ENCODE results near the gene GGT5.
"Not testable (repeated sequence)": the region's sequence is repeated elsewhere in the genome, so short reads cannot be mapped to it uniquely, and the experiment has no call there.

Gene GGT5

DNA sequence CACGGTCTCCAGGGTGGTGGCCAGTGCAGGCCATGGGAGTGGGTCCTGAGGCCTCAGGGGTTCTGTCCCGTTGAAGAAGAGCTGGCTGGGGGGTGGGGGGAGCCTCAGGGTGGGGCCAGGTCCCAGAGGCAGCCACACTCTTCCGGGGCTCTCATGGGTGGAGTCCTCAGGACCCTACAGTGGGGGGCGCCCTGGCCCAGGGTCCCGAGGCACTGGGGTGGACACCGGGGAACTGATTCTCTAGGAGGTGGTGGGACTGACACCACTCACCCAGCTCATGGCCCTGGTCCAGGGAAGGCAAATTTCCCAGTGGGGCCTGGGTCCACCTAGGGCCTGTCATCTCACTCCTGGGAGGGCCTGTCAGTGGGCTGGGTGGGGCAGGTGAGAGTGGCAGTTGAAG is 12.8 kb downstream of the GGT5 start:
- no peak for DNase-seq (ENCODE audit: low read depth in 2 of 2)

DNA sequence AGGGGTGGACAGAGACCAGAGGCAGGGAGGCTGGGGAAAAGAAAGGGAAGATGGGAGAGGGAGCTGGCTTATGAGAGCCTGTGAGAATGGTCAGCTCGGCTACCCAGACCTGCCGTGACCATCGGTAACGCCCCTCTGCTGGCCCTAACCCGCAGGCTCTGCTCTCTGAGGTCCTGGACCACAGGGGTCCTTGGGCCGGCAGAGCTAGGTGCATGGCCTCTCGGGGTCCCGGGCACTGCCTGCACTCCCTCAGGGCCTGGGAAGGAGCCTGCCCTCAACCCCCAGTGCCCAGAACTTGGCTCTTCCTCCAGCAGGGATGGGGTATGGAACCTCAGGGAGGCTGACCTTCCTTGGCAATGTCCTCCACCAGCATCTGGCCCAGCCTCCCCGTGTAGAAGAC is 13.2 kb downstream of the GGT5 start:
- DNase-seq (ENCODE audit: low read depth in 2 of 2): no peak

DNA sequence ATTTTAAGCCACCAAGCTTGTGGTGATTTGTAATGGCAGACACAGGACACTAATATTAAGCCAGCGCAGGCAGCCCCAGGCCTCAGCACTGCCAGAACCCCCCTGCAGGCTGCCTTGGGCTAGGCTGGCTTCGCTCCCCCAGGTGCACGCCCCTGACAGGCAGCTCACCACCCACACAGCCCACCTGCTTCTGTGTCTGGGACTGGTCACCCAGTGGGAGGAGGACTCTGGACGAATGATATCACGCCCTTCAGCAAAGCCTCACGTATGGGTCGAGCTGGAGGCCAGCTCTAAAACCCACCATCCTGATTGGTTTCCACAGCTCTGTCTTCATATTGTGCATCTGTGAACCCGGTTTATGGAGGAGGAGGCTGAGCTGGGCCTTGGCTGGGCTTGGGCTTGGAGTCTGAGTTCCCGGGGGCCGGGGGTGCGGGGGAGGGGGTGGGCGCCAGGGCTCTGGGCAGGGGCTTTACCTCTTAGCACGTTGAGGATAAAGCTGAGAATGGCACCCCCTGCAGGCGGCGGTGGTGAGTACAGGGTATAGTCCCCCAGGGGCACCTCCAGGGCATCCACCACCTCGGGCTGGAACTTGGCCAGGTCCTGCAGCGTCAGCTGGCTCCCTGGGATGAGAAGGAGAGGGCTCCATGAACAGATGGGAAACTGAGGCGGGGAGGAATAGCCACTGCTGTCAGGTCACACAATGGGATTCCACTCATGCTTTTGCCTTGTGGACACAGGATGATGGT is 13.8 kb downstream of the GGT5 start:
- DNase-seq (ENCODE audit: low read depth in 2 of 2): peak; percentile 30 to 42

DNA sequence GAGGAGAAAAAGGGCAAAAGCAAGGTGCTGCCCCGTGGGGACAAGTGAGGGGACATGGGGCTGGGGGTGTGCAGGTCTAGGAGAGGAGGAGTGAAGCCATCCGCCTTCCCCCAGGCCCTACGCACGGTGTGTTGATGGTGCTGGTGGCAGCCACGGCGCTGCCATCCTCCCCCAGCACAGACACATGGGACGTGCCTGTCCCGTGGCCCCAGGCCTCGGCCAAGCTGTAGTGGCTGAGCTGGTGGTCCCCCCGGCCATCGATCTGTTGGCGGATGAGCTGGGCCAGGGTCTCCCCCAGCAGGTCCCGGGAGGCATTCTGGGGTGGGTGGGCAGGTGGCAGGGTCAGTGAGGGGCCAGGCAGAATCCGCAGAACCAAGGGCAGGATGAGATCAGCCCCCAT is 18.9 kb downstream of the GGT5 start:
- DNase-seq (ENCODE audit: low read depth in 2 of 2): no peak

DNA sequence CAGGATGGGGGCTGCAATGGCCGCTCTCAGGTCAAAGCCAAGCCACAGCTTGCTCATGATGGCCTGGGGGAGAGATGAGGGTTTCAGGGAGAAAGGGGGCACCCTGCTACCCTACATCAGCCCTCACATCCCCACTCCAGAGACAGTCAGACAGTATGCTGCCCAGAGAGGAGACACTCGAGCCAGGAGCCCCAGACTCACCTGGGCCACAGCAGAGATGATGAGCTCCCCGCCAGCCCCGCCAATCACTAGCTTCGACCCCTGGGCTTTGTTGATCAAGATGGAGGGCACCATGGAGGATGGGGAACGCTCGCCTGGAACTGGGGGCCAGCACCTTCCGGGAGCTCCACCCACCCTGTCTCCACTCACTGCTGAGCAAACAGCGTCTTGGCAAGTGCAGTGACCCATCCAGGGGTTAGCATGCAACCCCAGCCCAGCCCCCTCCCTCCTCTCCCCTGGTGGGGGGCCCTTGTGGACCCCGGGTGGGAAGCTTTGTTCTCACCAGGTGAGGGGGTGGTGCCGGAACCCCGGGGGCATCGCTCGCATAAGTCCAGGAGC is 19.8 kb downstream of the GGT5 start:
- DNase-seq (ENCODE audit: low read depth in 2 of 2): no peak

DNA sequence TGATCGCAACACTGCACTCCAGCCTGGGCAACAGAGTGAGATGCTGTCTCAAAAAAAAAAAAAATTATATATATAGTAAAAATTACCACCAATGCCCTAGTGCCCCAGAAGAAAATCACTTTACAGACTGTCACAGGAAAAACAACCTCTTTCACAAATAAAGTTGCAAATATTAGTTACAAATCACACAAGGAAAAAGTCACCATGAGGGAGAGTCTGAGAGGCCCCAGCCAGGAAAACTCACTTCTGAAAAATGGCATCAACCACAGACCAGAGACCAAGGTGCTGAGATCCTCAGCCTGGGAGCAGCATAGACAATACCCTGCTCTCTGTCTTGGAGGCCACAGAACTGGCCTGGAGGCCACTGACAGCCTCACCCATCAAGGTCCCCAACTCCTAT is 20.4 kb downstream of the GGT5 start:
- DNase-seq (ENCODE audit: low read depth in 2 of 2): no peak

DNA sequence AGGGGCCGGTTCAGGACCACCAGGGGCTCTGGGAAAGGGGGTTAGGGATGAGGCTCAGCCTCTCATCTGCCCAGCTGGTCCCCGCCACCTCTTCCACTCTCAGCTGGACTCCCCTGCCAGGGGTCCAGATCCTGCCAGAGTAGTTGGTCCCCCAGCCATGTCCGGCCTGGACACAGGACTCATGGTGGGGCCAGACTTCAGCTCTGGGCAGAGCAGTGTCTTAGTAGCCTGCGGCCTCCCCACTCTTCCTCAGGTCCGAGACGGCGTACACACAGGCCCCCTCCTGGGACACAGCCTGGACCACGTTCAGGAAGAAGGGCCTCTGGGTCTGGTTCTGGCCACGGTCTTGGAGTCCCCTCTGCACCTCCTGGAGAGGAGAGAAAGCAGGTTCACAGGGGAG is 25.1 kb downstream of the GGT5 start:
- DNase-seq (ENCODE audit: low read depth in 2 of 2): no peak

DNA sequence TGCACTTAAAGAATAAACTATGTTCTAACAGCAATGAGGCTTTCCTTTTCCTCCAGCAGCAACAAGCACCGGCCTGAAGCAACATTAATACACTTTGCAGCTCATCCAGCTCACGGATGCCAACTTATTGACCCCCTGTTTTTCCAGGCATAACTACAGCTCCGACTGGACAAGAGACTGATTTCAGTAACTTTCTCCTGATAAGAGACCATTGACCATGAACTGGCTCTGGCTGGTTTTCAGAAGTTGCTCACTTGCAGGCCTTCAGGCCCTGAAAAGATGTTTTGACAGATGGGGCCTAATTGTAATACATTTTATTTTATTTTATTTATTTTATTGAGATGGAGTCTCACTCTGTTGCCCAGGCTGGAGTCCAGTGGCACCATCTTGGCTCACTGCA is 27.5 kb downstream of the GGT5 start:
- DNase-seq (ENCODE audit: low read depth in 2 of 2): no peak

DNA sequence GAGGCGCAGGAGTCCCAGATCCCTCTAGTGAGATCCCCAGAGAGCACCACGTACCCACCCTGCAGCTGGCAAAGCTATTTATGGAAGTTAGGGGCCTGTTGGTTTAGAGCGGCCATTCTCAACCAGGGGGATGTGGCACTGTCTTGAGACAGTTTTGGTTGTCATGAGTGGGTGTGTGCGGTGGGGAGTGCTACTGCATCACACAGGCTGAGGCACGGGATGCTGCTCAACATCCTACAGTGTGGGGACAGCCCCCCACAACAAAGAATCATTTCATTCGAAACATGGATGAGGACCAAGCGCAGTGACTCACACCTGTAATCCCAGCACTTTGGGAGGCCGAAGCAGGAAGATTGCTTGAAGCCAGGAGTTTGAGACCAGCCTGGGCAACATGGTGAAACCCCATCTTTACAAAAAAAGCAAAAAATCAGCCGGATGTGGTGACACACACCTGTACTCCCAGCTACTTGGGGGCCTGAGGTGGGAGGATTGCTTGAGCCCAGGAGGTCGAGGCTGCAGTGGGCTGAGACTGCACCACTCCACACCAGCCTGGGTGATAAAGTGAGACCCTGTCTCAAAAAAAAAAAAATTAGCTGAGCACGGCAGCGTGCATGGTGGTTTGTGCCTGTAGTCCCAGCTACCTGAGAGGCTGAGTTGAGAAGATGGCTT is 28.2 kb downstream of the GGT5 start:
- DNase-seq (ENCODE audit: low read depth in 2 of 2): no peak

DNA sequence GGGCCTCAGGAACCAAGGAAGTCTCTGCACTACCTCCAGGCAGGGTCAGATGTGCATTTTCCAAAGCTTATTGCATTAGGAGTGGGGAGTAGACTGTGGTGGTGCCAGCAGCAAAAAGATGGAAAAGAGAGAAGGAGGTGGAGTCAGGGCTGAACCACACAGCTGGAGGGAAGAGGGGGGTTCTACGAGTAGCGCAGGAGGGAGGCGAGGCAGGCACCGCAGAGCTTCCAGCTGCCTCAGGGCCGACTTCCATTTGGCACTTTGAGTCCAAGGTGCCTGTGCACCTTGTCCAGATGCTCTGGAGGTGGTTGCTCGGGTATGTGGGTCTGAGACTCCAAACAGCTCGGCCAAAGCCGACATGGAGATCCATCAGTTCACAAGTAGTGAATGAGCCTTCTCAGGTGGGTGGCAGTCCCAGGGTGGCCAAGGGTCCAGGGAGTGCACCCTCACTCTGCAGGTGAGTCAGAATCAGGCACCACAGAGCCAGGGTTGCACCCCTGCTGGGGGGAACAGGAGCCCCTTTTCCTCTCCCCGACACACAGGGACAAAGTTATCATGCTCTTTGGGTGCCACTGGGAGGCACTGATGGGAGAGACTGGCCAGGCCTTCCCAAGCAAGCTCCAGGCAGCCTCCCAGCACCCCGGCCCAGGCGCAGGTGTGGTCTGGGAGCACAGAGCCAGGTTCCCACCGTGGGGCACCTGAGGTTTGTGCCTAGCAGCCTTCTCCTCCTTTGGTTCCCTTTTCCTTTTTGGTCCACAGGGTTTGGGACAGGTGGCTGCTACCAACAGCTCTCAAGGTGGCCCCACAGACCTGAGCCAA is 30.2 kb downstream of the GGT5 start:
- DNase-seq (ENCODE audit: low read depth in 2 of 2): no peak

DNA sequence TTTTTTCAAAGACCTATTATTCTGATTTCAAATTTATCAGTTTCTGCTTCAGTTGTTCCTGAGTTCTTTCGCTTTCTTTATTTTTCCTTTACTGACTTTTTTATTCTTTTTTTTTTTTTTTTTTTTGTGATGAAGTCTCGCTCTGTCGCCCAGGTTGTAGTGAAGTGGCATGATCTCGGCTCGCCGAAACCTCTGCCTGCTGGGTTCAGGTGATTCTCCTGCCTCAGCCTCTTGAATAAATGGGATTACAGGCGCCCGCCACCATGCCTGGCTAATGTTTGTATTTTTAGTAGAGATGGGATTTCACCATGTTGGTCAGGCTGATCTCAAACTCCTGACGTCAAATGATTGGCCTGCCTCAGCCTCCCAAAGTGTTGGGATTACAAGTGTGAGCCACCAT is 31.8 kb downstream of the GGT5 start:
- DNase-seq (ENCODE audit: low read depth in 2 of 2): not testable (repeated sequence)

DNA sequence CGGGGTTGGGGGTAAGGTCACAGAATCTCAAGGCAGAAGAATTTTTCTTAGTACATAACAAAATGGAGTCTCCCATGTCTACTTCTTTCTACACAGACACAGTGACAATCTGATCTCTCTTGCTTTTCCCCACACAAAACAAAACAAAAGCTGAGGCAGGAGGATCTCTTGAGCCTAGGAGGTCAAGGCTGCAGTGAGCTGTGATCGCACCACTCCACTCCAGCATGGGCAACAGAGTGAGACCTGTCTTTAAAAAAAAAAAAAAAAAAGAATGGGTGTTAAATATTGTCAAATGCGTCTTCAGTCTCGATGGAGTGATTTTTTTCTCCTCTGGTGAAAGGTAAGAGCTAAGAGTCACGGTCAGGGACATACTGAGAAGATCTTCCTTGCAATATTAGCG is 33.2 kb downstream of the GGT5 start:
- not testable (repeated sequence) for DNase-seq (ENCODE audit: low read depth in 2 of 2)

DNA sequence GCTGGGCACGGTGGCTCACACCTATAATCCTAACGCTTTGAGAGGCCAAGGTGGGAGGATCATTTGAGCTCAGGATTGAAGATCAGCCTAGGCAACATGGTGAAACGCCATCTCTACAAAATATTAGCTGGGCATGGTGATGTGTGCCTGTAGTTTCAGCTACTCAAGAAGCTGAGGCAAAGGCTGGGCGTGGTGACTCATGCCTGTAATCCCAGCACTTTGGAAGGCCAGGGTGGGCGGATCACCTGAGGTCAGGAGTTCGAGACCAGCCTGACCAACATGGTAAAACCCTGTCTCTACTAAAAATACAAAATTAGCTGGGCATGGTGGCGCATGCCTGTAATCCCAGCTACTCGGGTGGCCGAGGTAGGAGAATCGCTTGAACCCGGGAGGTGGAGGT is 34.5 kb downstream of the GGT5 start:
- not testable (repeated sequence) for DNase-seq (ENCODE audit: low read depth in 2 of 2)

DNA sequence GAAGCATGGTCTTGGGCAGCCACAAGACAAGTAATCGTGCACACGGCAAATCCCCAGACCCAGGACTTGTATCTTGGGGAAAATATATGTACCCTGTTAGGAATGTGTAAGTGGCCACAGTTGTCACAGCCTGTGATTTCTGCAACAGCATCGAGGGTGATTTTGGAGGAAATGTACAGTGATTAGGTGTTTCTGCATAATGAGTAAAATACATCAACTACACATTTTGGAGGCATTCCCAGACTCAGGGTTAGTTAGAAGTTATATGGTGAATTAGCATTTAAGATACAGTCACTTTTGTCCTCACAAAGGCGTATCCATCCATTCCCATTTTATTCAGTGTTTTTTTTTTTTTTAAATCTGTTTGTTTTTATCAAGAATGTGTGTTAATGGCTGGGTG is 35.2 kb downstream of the GGT5 start:
- DNase-seq (ENCODE audit: low read depth in 2 of 2): no peak

DNA sequence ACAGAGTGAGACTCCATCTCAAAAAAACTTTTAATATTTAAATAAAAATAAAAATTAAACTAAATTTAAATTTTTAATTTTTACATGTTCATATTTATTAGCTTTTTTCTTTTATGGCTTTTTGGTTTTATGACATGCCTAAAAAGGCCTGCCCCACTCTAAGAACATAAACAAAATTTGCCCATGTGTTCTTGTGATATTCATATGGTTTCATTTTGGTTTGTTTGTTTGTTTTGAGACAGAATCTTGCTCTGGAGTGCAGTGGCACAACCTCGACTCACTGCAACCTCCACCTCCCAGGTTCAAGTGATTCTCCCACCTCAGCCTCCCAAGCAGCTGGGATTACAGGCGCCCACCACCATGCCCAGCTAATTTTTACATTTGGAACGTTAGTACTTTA is 35.9 kb downstream of the GGT5 start:
- DNase-seq (ENCODE audit: low read depth in 2 of 2): no peak

DNA sequence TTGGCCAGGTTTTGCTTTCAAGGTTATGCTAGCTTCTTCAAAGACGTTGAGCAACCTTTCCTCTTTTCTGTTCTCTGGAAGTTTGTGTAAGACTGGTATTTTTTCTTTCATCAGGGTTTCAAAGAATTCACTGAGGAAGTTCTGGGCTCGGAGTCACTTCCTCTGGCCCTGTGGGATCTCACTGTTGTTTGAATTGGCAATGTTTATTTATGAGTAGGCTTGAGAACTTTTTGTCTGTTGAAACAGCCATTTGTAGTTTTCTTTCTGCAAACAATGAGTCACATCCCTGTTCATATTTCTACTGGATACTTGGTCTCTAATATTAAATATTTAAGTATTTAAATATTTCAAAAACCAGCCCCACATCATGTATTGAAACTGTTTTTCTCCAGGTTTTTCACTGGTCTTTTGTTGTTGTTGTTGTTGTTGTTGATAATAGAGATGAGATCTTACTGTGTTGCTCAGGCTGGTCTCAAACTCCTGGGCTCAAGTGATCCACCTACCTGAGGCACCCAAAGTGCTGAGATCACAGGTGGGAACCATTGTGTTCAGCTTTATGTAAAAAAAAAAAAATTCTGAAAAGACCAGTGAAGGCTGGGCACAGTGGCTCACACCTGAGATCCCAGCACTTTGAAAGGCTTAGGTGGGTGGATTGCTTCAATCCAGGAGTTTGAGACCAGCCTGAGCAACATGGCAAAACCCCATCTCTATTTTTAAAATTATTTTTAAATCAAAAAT is 36.7 kb downstream of the GGT5 start:
- no peak for DNase-seq (ENCODE audit: low read depth in 2 of 2)

DNA sequence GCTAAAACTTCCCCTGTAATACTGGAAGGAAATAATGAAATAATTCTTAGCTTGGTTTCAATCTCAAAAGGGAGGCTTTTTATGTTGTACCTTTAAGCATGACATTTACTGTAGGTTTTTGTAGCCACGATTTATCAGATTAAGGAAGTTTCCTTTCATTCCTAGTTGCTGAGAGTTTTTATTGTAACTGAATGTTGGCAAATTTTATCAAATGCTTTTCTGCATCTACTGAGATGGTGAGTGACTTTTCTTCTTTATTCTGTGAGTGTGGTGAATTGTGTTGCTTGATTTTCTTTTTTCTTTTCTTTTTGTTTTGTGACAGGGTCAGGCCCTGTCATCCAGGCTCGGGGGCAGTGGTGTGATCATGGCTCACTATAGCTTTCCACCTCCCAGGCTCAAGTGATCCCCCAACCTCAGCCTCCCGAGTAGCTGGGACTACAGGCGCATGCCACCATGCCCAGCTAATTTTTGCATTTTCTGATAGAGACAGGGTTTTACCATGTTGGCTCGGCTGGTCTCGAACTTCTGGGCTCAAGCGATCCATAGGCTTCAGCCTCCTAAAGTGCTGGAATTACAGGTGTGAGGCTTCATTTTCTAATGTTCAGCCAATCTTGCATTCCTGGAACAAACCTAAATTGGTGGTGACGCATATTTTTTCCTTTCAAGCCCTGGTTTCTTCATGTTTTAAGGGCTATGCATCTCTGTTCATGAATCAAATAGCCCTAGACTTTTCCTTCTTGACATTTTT is 37.4 kb downstream of the GGT5 start:
- no peak for DNase-seq (ENCODE audit: low read depth in 2 of 2)

DNA sequence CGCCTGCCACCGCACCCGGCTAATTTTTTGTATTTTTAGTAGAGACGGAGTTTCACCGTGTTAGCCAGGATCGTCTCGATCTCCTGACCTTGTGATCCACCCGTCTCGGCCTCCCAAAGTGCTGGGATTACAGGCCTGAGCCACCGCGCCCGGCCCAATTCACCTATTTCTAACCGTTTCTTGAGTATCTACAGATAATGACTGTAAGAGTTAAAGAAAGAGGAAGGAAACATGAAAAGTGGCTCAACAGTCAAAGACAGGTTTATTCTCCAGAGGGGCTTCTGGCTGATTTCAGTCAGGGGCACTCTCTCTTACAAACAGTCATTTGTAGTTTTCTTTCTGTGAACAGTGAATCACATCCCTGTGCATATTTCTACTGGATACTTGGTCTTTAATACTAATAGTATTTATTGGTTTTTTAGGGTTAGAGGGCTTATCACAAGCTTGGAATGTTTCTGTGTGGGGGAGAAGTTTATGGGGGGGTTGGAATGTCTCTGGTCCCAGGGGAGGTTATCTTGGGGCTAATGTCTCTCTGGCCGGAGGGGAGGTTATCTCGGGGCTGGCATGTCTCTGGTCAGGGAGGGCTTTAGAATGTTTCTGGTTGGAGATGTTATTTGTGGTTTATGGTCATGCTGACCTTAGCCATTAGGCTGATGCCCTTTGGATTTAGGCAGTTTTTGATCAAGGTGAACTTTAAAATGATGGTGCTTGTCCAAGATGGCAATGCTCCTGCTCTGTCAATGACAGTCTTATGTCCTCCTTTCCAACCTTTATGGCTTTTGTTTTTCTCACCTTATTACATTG is 38.2 kb downstream of the GGT5 start:
- not testable (repeated sequence) for DNase-seq (ENCODE audit: low read depth in 2 of 2)

DNA sequence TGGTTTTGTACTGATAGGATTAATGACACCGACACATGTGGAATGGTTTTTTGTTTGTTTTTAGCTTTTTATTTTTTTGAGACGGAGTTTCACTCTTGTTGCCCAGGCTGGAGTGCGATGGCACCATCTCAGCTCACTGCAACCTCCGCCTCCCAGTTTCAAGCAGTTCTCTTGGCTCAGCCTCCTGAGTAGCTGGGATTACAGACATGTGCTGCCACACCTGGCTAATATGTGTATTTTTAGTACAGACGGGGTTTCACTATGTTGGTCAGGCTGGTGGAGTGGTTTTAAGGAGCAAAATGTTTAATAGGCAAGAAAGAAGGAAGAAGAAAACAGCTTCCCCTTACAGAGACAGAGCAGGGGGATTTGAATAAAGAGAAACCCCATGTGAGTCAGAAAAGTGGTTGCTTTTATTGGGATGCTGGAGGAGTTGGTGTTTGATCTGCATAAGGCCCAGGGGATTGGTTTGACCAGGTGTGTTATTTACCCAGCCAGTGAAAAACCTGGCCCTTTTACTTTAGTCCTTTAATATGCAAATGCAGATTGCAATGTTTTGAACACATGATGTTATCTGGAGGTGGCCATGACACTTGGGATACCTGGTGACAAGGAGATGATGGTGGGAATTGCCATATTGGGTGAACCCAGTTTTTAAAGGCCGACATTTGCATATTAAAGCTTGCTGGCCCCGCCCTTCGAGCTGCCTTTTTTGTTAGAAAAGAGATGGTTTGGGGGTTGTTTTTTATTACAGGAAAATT is 39.3 kb downstream of the GGT5 start:
- no peak for DNase-seq (ENCODE audit: low read depth in 2 of 2)
